ENCODE results near the gene THAP12. TPM values are rescaled to one million over a fixed set of nuclear protein-coding genes. Genes with fewer than 3 reads are reported as not detected.

The THAP12 gene
- total and polyA plus RNA-seq, 2 of the 13 experiments (the other 11 are each of a cell fraction or from before 2014, with no cell fraction given) = 18.8 to 51.3 TPM

DNA sequence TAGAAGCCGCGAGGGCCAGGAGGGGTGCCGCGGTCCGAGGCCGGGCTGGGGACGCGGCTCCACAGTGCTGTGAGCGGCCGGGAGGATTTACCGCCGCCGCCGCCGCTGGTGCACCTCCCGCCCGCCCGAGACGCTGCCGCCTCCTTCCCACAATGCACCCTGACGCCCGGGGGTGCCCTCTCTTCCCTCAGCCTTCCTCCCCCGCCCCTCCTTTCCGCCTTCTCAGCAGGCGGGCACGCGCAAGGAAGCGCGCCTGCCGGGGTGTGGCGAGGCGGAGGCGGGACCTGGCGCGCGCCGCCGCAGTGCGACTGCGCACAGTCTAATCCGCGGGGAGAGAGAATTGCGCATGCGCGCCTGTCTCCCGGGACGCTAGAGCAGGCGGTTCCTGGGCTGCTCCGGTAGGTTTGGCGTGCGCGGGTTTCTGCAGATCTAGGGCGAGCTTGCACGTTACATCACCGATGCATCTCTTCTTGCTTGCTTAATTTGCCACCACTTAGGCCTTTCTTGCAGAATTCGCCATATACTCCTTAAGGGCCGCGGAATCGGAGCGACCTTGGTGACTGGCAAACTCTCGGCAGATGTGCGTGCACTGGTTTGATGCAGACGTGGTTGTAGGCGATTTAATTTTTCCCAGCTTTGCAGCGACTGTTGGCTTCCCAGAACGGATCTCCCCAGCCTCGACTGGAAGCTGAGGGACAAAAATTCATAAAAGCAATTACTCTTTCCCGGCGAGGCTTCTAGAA lies at the start of gene THAP12, which contains the start of gene GVQW3 (continued):
- TF ChIP-seq GABPA (IDR thresholded peaks at IDR 0.05; ENCODE audit: low read depth, low read length) (peak; percentile 63), GABPA (CRISPR knock-in tag; IDR thresholded peaks at IDR 0.05; ENCODE audit: low read depth) (peak; percentile 82), ZNF3 (CRISPR knock-in tag; IDR thresholded peaks at IDR 0.05) (no peak), ZNF83 (CRISPR knock-in tag; IDR thresholded peaks at IDR 0.05; ENCODE audit: borderline replicate concordance) (no peak), HHEX (CRISPR knock-in tag; IDR thresholded peaks at IDR 0.05) (no peak), BHLHE40 (IDR thresholded peaks at IDR 0.05; ENCODE audit: low read length) (no peak), NFE2L1 (CRISPR knock-in tag; IDR thresholded peaks at IDR 0.05; ENCODE audit: borderline replicate concordance) (no peak), TOPORS (CRISPR knock-in tag; IDR thresholded peaks at IDR 0.05) (no peak), SMAD1 (CRISPR knock-in tag; IDR thresholded peaks at IDR 0.05; ENCODE audit: borderline replicate concordance, low read depth) (0 out of 2 replicates have a peak, but pooled peaks have one; percentile 47), NR2C2 (CRISPR knock-in tag; IDR thresholded peaks at IDR 0.05; ENCODE audit: borderline replicate concordance) (peak; percentile 55; the same call in 1 of the 2 replicates), RARA (CRISPR knock-in tag; IDR thresholded peaks at IDR 0.05) (no peak), SKI (IDR thresholded peaks at IDR 0.05; ENCODE audit: partially characterized antibody) (peak; percentile 86), ZFY (CRISPR knock-in tag; IDR thresholded peaks at IDR 0.05) (peak; percentile 87), SP2 (CRISPR knock-in tag; IDR thresholded peaks at IDR 0.05) (peak; percentile 52), ZNF614 (CRISPR knock-in tag; IDR thresholded peaks at IDR 0.05; ENCODE audit: borderline replicate concordance) (peak; percentile 85; the same call in 1 of the 2 replicates), ZNF879 (CRISPR knock-in tag; IDR thresholded peaks at IDR 0.05) (no peak), TEAD3 (CRISPR knock-in tag; optimal IDR thresholded peaks at IDR 0.05; ENCODE audit: borderline replicate concordance) (no peak), SALL2 (CRISPR knock-in tag; IDR thresholded peaks at IDR 0.05) (peak; percentile 80), ZSCAN20 (CRISPR knock-in tag; IDR thresholded peaks at IDR 0.05; ENCODE audit: borderline replicate concordance) (no peak; the same call in 1 of the 2 replicates), NFKB2 (CRISPR knock-in tag; IDR thresholded peaks at IDR 0.05; ENCODE audit: borderline replicate concordance) (peak; percentile 46; the same call in 1 of the 2 replicates), HNRNPLL (IDR thresholded peaks at IDR 0.05; ENCODE audit: low read depth, low read length, poor library complexity, severe bottlenecking) (peak; percentile 87), GLI4 (CRISPR knock-in tag; IDR thresholded peaks at IDR 0.05; ENCODE audit: borderline replicate concordance) (peak; percentile 77; the same call in 1 of the 2 replicates)
- TF ChIP-seq, protein P1, sequence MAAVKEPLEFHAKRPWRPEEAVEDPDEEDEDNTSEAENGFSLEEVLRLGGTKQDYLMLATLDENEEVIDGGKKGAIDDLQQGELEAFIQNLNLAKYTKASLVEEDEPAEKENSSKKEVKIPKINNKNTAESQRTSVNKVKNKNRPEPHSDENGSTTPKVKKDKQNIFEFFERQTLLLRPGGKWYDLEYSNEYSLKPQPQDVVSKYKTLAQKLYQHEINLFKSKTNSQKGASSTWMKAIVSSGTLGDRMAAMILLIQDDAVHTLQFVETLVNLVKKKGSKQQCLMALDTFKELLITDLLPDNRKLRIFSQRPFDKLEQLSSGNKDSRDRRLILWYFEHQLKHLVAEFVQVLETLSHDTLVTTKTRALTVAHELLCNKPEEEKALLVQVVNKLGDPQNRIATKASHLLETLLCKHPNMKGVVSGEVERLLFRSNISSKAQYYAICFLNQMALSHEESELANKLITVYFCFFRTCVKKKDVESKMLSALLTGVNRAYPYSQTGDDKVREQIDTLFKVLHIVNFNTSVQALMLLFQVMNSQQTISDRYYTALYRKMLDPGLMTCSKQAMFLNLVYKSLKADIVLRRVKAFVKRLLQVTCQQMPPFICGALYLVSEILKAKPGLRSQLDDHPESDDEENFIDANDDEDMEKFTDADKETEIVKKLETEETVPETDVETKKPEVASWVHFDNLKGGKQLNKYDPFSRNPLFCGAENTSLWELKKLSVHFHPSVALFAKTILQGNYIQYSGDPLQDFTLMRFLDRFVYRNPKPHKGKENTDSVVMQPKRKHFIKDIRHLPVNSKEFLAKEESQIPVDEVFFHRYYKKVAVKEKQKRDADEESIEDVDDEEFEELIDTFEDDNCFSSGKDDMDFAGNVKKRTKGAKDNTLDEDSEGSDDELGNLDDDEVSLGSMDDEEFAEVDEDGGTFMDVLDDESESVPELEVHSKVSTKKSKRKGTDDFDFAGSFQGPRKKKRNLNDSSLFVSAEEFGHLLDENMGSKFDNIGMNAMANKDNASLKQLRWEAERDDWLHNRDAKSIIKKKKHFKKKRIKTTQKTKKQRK (IDR thresholded peaks at IDR 0.05; ENCODE audit: low read length) = no peak
- TF ChIP-seq, protein P2, sequence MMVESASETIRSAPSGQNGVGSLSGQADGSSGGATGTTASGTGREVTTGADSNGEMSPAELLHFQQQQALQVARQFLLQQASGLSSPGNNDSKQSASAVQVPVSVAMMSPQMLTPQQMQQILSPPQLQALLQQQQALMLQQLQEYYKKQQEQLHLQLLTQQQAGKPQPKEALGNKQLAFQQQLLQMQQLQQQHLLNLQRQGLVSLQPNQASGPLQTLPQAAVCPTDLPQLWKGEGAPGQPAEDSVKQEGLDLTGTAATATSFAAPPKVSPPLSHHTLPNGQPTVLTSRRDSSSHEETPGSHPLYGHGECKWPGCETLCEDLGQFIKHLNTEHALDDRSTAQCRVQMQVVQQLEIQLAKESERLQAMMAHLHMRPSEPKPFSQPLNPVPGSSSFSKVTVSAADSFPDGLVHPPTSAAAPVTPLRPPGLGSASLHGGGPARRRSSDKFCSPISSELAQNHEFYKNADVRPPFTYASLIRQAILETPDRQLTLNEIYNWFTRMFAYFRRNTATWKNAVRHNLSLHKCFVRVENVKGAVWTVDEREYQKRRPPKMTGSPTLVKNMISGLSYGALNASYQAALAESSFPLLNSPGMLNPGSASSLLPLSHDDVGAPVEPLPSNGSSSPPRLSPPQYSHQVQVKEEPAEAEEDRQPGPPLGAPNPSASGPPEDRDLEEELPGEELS (CRISPR knock-in tag; IDR thresholded peaks at IDR 0.05) = peak; percentile 49; the same call in 1 of the 2 replicates
- TF ChIP-seq, protein P3, sequence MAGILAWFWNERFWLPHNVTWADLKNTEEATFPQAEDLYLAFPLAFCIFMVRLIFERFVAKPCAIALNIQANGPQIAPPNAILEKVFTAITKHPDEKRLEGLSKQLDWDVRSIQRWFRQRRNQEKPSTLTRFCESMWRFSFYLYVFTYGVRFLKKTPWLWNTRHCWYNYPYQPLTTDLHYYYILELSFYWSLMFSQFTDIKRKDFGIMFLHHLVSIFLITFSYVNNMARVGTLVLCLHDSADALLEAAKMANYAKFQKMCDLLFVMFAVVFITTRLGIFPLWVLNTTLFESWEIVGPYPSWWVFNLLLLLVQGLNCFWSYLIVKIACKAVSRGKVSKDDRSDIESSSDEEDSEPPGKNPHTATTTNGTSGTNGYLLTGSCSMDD (CRISPR knock-in tag; IDR thresholded peaks at IDR 0.05) = no peak

All from HepG2 (cell line).